Measurements from ENCODE around the gene DBN1. TPM values are rescaled to one million over a fixed set of nuclear protein-coding genes. Genes with fewer than 3 reads are reported as not detected.
A peak's percentile ranks its signal among the peaks of the same experiment; 100 is the strongest.

The DBN1 gene
- total RNA-seq, 3 donors from 2014 or later, result 12.1 to 61.8 (median 17.2) TPM

DNA sequence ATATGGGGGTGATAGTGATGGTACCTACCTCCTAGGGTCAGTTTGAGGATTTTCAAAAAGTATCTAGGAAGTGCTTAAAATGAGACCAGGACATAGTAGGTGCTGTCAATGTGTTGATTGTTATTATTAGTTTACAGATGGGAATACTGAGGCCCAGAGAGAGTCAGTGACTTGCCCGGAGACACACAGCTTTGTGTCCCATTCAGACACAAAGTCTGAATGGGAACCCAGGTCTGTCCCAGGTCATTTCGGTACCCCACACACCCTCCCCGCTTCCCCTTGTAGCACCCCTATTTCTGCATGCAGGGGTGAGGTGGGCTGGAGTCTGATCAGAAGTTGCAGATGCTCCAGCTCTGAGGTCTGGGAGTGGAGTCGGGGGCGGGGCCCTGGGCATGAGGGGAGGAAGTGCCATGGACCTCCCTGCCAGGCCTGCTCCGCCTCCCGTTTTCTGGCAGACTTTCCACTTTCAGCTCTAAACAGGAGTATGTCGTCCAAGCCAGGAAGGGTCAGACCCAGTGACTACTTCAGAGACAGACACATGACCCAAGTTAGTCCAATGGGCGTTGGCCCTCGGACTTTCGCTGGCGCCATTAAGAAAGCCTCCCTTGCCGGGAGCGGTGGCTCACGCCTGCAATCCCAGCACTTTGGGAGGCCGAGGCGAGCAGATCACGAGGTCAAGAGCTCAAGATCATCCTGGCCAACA lies 3.2 kb upstream of the DBN1 start:
- peak in 2 of 3 donors; percentile 44 to 54 for DNase-seq
- TF ChIP-seq CTCF (IDR thresholded peaks at IDR 0.05), result no peak

DNA sequence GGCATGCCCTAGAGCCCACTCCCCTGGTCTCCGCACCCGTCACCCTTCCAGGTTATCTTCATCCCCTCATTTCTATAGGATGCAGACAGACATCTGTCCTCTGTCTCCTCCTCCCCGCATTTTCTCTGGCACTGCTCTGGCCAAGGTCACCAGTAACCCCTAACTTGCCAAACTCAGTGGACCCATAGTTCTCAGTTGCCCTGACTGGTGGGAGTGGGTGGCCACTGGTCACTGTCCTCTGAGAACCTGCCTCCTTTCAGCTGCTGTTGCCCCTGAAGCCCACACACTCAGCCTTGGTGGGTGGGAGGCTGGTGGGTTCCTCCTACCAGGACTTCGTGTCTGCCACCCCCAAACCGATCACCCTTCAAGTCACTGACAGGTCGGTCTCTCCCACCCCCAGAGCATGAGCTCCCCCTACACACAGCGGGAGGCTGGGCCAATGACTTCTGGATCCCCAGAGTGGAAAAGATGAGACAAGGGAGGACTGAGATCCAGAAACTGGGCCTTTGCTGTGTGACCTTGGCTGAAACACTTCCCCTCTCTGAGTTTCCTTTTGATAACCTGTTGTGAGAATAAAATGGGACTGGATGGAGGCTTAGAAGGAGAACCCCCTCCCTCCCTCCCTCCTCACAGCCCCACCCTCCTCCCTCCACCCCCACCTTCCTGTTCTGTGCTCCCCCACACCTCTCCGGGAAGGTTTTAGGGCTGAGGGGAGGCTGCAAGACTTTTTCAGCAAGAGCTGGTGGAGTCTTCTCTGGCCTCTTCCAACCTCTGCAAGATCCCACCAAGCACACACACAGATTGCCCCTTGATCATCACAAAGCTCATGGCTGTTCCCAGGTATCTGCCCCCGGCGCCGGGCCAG lies 2.4 kb upstream of the DBN1 start:
- TF ChIP-seq CTCF (IDR thresholded peaks at IDR 0.05), result no peak
- Histone ChIP-seq H3K4me3 (no peak overlapping the region), H3K9me3 (no peaks in the 10 kb centered on the region), H3K36me3 (ENCODE audit: low read depth) (no peaks in the 10 kb centered on the region), H3K4me1 (ENCODE audit: low read depth) (peaks cover 14% of the 10 kb centered on the region)
- ATAC-seq (no peak), DNase-seq (no peak)
- intact Hi-C loops (cut with DNase I, micrococcal nuclease), result no loop called here

More for the DNA sequence above, 3.2 kb upstream of the DBN1 start:
- intact Hi-C loops (cut with DNase I, micrococcal nuclease), result no loop called here
- Histone ChIP-seq H3K4me1 (ENCODE audit: low read depth) (peaks cover 12% of the 10 kb centered on the region), H3K9me3 (no peaks in the 10 kb centered on the region), H3K4me3 (no peak overlapping the region), H3K36me3 (ENCODE audit: low read depth) (no peaks in the 10 kb centered on the region)
- no peak for ATAC-seq

DNA sequence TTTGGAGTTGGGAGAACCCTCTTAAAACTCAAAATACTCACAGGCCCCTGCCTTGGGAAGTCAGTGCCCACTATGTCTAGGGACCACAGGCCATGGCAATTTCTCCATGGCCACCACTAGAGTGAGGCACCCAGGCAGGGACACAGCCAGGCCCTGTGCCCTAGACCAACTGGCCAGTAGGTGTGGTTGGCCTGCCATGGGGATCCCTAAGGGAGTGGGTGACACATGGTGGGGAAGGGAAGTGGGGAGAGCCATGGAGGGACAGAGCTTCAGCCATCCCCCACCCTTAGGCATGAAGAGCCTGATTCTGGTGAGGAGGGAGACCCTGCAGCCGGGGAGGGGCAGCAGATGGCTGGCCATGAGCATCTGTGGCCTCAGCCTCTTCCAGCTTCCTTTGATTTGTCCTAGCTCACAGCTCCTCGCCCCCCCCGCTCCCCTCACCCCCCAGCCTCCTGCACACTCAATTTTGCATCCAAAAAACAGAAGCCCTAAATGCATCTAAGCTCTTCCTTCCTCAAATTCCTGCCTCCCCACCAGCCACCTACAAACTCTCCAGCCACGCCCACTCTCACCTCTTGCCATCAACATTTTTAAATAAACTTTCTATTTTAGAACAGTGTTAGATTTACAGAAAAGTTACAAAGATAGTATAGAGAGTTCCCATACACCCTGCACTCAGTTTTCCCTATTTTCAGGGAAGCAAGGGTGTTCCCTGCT lies 1.6 kb upstream of the DBN1 start:
- Histone ChIP-seq H3K36me3 (ENCODE audit: low read depth) (no peaks in the 10 kb centered on the region), H3K9me3 (no peaks in the 10 kb centered on the region), H3K4me1 (ENCODE audit: low read depth) (peaks cover 10% of the 10 kb centered on the region), H3K4me3 (no peak overlapping the region)
- intact Hi-C loops (cut with DNase I, micrococcal nuclease), result no loop called here
- no peak for TF ChIP-seq CTCF (IDR thresholded peaks at IDR 0.05)
- no peak for ATAC-seq
- DNase-seq, result peak in 1 of 3 donors; percentile 20

- no peak overlapping the region for H3K4me3 ChIP-seq
- intact Hi-C loops (cut with DNase I, micrococcal nuclease), result no loop called here
- H3K4me1 ChIP-seq (ENCODE audit: low read depth), result peaks cover 10% of the 10 kb centered on the region
- H3K36me3 ChIP-seq (ENCODE audit: low read depth), result no peaks in the 10 kb centered on the region
- no peaks in the 10 kb centered on the region for H3K9me3 ChIP-seq
- ATAC-seq (no peak), DNase-seq (peak in 1 of 3 donors; percentile 20)
- TF ChIP-seq CTCF (IDR thresholded peaks at IDR 0.05), result no peak
These were observed 605 bp upstream of the DBN1 start for GRCh38 chr5:177474002-177474476.
